GM18907 (cell line): Measurements from ENCODE around the gene UGDH.
"Not testable (repeated sequence)": the region's sequence is repeated elsewhere in the genome, so short reads cannot be mapped to it uniquely, and the experiment has no call there.

ENCODE experiments used
- ATAC-seq: cut with Tn5 transposase; IDR thresholded peaks from one replicate; pipeline ENCODE4 v1.9.1; 2021; ENCODE audit warnings: mild to moderate bottlenecking, moderate library complexity; ENCODE audit not compliant: unreplicated experiment

The UGDH gene

DNA sequence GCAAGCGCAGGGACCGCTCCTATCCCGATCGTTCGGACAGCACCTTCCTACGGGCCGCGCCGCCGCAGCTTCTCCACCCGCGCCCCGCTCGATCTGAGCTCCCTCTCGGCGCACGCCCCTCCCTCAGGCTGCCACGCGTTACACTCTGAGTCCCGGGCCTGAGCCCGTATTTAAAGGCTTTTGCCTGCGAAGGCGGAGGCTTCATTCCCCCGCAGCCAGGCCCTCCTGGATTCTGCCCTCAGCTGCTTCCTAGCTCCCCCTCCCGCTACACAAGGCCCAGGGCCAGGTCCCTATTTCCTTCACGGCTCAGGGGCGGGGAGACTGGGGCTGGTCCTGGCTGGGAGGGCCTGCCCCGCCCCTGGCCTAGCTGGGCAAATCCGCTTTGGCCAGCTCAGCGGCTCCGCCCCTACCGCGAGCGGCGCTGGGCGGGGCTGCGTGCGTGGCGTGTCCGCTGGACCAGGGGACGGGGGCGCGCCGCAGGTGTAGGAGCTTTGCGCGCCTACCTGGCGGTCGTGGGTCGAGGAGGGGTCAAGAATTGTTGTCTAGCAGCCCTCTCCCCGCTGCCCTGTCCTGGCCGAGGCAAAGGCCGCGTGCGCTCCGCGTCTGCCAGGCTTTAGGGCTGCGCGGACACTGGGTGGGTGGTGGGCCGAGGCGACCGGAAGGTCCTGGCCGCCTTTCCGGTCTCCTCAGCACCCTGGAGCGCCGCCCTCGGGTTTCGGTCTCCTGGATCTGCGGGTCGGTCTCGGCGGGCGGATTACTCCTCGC lies at the start of gene UGDH:
UGDH (minus strand) TSS at position 144 of the 765 bp plus-strand sequence. CDS start 5,927 bp downstream, outside the sequence.
- ATAC-seq = peak; percentile 98

DNA sequence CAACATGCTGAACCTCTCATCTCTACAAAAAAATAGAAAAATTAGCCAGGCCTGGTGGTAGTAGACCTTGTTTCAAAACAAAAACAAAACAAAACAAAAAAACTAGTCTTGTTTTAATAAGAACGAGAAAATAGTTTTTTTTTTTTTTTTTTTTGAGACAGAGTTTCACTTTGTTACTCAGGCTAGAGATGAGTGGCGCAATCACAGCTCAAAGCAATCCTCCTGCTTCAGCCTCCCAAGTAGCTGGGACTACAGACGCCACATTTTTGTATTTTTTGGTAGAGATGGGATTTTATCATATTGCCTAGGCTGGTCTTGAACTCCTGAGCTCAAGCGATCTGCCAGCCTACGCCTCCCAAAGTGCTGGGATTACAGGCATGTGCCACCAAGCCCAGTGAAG lies 47.7 kb upstream of the UGDH start:
- ATAC-seq = no peak

- ATAC-seq = no peak
Measured at GRCh38 chr4:39571504-39571903, 44.3 kb upstream of the UGDH start.

DNA sequence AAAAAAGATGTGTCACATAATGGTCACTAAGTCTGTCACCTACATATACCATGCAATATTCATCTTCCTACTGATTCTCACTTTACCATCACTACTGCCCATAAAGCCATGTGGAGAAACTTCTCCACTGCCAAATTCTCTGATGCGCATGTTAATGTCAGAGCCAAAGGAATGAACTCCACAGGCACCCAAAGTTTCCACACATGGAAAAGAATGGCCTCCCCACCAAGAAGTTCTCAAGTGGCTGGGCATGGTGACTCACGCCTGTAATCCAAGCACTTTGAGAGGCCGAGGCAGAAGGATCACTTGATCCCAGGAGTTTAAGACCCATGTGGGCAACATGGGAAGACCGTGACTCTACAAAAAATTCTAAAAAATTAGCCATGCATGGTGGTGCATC lies 43.8 kb upstream of the UGDH start:
- ATAC-seq = no peak

- no peak for ATAC-seq
Measured at GRCh38 chr4:39569209-39569608, 42.0 kb upstream of the UGDH start.

DNA sequence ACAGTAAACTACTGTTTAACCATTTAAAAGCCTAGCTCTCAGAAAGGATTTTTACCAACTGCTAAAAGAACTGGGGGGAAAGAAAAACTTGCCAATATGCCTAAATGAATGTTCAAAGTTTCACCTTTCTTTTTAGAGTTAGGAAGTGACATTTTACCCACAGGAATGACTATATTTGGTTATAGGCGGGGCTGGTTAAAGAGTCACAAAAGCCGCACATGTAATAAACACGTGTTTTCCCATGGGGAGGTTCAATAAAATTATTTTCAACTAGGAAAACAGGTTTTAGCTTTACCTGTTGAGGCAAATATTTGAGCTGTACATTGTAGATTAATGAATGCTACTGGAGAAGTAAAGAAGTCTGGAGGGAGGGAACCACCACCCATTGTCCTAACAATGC lies 41.6 kb upstream of the UGDH start:
- peak; percentile 67 for ATAC-seq

DNA sequence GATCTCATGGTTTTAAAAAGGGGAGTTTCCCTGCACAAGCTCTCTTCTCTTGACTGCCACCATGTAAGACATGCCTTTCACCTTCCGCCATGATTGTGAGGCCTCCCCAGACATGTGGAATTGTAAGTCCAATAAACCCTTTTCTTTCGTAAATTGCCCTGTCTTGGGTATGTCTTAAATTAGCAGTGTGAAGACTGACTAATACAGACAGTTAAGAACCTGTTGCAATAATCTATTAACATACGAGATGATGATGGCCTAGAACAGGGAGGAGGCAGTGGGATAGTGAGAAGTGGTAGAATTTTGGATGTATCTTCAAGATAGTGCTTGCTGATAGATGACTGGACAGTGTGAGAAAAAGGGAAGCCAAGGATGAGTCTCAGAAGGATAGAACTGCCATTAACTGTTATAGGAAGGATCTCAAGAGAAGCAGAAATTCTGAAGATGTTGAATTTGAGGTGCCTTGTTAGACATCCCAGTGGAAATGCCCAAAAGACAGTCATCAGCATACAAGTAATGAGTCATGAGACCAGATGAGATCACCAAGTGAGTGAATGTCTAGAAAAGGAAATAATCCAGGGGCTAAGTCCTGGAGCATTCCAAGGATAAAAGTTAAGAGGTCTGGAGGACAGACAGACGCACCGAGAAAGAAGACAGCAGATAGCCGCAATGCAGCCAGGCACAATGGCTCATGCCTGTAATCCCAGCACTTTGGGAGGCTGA lies 38.8 kb upstream of the UGDH start:
- ATAC-seq = no peak

DNA sequence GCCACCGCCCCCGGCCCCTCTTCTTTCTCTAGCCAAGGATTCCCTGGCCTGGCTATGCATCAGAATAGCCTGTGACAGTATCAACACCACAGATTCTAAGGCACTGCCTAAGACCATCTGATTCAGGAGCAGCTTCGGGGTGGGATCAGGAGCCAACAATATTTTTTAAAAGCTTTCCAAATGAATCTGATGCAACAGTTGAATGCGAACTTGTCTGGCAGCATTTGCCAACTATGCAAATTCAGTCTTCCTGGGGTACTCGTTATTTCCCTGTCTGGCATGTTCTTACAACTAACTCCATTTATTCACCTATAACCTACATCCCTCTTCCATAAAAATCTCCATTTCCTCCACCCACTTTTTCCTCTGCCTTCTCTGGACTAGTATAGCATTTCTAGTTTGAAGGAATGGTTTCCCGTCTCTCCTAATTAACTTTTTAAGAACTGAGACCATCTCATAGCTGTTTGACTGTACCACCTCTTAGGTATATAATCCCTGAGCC lies 36.2 kb upstream of the UGDH start:
- ATAC-seq = no peak

- ATAC-seq = no peak
Measured at GRCh38 chr4:39562792-39563191, 35.6 kb upstream of the UGDH start.

DNA sequence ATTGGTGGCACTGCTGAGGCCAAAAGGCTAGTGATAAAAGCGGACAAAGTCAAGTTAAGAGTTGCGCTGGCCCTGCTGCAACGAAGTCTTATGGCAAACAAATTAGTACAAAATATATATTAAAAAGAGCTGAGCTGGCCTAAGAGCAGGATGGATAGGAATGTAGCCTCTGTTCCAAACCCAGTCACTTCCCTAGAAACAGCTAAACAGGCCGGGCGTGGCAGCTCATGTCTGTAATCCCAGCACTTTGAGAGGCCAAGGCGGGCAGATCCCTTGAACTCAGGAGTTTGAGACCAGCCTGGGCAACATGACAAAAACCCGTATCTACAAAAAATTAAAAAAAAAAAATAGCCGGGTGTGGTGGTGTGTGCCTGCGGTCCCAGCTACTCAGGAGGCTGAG lies 32.4 kb upstream of the UGDH start:
- no peak for ATAC-seq

DNA sequence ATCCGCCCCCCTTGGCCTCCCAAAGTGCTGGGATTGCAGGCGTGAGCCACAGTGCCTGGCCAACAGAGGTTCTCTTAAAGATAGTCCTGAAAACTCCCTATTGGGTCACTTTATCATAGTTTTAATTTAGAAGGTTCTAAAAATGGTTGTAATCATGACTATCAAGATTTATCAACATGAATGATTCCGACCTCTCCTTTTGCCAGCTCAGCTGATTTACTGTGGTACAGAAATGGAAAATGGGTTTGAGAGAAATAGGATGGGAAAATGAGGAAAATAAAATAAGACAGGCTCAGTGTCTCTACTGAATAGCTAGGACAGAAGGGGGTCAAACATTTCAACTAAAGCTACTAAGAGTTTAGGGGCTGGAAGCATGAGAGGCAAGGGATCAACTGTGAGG lies 28.2 kb upstream of the UGDH start:
- no peak for ATAC-seq

DNA sequence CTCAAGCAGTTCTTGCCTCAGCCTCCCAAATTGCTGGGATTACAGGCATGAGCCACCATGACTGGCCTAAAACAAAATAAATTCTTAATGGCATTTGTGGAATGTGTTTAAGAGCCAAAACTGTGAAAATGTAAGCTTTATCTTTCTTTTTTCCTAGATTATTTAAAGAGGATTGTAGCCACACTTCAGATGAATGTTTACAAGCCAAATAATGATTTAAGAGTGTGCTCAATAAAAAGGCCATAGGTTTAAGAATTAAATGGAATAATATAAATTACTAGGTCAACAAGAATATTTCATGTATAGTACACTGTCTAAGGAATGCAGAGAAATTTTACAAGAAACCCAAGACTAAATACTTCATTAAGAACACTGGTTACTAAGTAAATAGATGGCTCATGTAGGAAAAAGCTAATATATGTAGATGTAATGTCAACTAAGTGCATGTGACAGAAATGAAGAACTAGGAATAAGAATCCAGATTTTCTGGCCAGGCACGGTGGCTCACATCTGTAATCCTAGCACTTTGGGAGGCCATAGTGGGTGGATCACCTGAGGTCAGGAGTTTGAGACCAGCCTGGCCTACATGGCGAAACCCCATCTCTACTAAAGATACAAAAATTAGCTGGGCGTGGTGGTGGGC lies 21.3 kb upstream of the UGDH start:
- no peak for ATAC-seq

DNA sequence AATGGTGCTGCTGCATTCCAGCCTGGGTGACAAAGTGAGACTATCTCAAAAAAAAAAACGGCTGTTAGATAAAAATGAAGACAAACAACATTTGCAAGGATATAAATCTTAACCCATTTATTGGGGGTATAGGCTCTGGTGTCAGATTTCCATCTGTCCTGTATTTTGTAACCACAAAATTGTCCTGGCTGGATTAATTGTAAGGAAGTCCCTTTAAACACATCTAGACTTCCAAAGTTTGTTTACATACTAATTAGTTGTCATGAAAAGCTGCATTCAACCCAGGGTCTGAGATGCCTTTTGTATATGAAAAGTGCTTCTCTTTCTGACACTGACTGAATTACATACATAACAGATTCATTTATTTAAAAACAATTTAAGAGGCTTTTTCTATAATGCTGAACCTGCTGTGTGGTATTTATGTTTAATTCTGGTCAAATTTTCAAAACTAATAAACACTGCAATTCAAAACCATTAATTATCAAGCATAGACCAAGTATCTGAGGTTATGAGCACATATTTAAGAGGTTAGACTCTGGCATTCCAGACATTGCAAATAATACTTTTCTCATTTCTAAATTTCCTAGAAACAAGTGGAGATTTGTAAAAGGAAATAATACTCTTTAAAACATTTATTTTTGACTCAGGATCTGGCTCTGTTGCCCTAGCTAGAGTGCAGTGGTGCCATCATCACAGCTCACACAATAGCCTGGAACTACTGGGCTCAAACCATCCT lies 17.5 kb upstream of the UGDH start:
- no peak for ATAC-seq

DNA sequence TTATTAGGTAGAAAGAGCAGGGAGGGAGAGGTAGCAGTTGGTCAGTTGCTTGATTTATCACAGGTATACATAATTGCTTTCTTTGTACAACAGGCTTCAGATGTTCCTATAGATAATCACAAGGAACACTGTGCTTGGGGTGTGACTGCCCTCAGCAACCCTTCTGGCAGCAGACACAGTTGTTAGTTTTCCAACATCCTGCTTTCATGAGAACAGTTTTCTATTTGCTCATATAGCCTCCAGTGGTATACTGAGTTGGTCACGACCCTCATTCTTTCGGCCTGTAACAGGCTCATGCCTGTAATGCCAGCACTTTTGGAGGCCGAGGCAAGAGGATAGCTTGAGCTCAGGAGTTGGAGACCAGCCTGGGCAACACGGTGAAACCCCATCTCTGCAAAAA lies 16.8 kb upstream of the UGDH start:
- ATAC-seq = not testable (repeated sequence)

DNA sequence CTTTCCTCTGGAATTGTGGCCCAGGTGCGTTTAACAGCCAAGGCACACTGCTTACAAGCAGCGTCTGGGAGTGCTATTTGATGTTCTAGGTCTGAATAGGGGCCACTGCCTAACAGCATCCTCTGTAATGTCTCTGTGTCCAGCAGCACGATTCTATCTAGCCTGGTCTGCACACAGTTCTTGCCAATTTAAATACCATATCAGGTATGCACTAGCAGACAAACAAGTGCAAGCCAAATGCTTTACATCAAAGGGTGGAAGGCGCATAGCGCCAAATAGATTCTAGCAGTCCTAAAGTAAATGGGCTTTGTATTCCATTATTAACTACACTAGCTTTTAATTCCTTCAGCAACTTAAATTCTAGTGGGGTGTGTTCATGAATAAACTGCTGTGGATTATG lies 15.8 kb upstream of the UGDH start:
- ATAC-seq = no peak

DNA sequence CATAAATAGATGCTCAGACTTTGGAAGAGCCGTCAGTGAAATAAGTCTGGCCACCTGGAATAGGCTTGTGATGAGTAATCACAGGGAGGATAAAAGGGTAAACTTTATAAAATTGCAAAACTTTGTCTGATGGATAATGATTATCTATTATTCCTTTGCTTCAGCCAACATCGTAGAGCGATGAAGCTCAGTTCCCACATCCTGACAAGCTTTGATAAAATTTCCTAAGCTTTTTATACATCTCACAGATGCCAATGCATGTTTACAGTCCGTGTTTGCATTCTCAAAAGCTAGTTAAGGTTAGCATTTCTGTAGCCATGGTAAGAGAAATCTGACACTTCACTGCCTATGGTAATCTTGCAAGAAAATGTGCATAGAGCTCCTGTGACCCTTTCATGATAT lies 15.4 kb upstream of the UGDH start:
- no peak for ATAC-seq

DNA sequence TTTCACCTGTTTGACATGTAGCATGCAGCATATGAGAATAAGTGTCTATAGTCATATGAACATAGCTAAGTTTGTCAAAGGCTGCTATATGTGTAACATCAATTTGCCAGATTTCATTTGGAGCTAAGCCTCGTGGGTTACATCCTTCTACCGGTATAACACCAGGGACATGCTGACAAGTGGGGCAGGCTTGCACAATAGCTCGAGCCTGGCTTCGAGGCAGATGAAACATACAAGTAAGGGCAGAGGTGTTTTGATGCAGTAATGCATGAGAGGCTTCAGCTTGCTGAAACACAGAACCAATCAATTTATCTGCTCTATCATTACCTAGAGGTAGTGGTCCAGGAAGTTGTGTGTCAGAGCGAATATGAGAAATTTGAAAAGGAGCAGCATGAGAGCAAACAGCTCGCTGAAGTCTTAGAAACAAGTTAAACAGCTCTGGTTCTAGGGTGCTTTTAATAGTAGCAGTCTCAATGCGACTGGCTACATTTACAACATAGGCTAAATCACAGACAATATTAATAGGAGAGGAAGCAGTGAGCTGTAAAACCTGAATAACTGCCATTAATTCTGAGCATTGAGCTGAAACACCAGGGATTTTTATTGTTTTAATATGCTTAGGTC lies 14.9 kb upstream of the UGDH start:
- ATAC-seq = no peak

- ATAC-seq = no peak
Measured at GRCh38 chr4:39539089-39539611, 11.9 kb upstream of the UGDH start.

DNA sequence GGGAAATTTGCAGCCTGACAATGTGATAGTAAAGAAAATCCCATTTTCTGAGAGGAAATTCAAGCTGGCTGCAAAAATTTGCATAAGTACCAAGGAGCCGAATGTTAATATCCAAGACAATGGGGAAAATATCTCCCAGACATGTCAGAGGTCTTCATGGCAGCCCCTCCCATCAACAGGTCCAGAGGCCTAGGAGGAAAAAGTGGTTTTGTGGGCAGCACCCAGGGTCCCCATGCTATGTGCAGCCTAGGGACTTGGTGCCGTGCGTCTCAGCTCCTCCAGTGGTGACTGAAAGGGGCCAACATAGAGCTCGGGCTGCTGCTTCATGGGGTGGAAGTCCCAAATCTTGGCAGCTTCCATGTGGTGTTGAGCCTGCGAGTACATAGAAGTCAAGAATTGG lies 6.3 kb upstream of the UGDH start:
- ATAC-seq = no peak

- ATAC-seq = not testable (repeated sequence)
Measured at GRCh38 chr4:39532237-39532636, 5.0 kb upstream of the UGDH start.
